A549 (cell line): Measurements from ENCODE around the gene EPS8L2. TPM values are rescaled to one million over a fixed set of nuclear protein-coding genes. Genes with fewer than 3 reads are reported as not detected.

ENCODE experiments used
- ATAC-seq, 2 experiments: fragments of 200-7000 bp in 1 of 2; fragments of >200 bp in 1 of 2; cut with Nextera tagmentation in 1 of 2; cut with Tn5 transposase in 1 of 2; 3 replicates each; pipeline versions ENCODE4 v1.8.0 to v1.9.1; 2018 to 2020; ENCODE audit warnings: mild to moderate bottlenecking in 1 of 2, moderate library complexity in 1 of 2
- CTCF ChIA-PET: fragments of 300-600 bp; sonication (Branson Sonifier 250); formaldehyde crosslinking; extraction: SDS; loops from one replicate; lab custom pipeline; 2021; ENCODE audit warnings: antibody characterized with exemption, inconsistent platforms; lab: Yijun Ruan, JAX
- POLR2A ChIA-PET: fragments of 350-600 bp; formaldehyde crosslinking; extraction: SDS; loops from one replicate; lab custom pipeline; 2021; ENCODE audit warnings: antibody characterized with exemption, inconsistent platforms; lab: Yijun Ruan, JAX
- DNase-seq, 2 experiments: peaks; one replicate each; pipeline versions ENCODE4 v3.0.0 to v3.0.0-alpha.2; 2011 to 2016; ENCODE audit warnings: low read depth in 1 of 2, low spot score in 1 of 2
- FAIRE-seq: peaks from 2 replicates; lab custom pipeline; 2011; peaks lifted over from hg19 to GRCh38; lab: Jason Lieb, UNC
- H3K27ac ChIP-seq, 2 experiments: fragments of >200 bp; sonication (Bioruptor Twin); formaldehyde crosslinking; 3 replicates each; pipeline ENCODE4 v1.5.1; 2016 to 2017
- H3K4me1 ChIP-seq: fragments of >200 bp; sonication (Bioruptor Twin); formaldehyde crosslinking; 3 replicates; pipeline ENCODE4 v1.6.1; 2016
- H3K4me2 ChIP-seq: fragments of >200 bp; sonication (Bioruptor Twin); formaldehyde crosslinking; 3 replicates; pipeline ENCODE4 v1.6.1; 2016
- H3K4me3 ChIP-seq: fragments of >200 bp; sonication (Bioruptor Twin); formaldehyde crosslinking; 3 replicates; pipeline ENCODE4 v1.5.1; 2016
- H3K9me3 ChIP-seq: fragments of >200 bp; sonication (Bioruptor Twin); formaldehyde crosslinking; 3 replicates; pipeline ENCODE4 v1.6.1; 2016
- CBX2 ChIP-seq: fragments of 200-600 bp; sonication (generic); IDR thresholded peaks from 2 replicates; pipeline ENCODE4 v1.6.1; 2016; ENCODE audit warnings: low read depth, mild to moderate bottlenecking, borderline replicate concordance
- CEBPB ChIP-seq, 2 experiments: fragments of >200 bp in 1 of 2; sonication (Bioruptor Twin) in 1 of 2; formaldehyde crosslinking in 1 of 2; IDR thresholded peaks; 2 replicates each; pipeline ENCODE4 v1.6.1; 2012 to 2016
- EP300 ChIP-seq, 2 experiments: fragments of >200 bp; sonication (Bioruptor Twin); formaldehyde crosslinking; IDR thresholded peaks; 2 replicates in 1 of 2; 3 replicates in 1 of 2; pipeline ENCODE4 v1.6.1; 2016 to 2017
- FOSL2 ChIP-seq, 2 experiments: fragments of 450-650 bp in 1 of 2; fragments of >200 bp in 1 of 2; sonication (Bioruptor Twin) in 1 of 2; formaldehyde crosslinking; IDR thresholded peaks; 2 replicates each; pipeline versions ENCODE4 v1.5.0 to v1.6.1; 2016 to 2020; ENCODE audit warnings: mild to moderate bottlenecking in 1 of 2, moderate library complexity in 1 of 2
- HEYL ChIP-seq: fragments of 250-450 bp; sonication (Bioruptor Pico); IDR thresholded peaks from 2 replicates; pipeline ENCODE4 v1.8.0; 2021; ENCODE audit warnings: mild to moderate bottlenecking, moderate library complexity
- HOXB13 ChIP-seq: fragments of 250-450 bp; sonication (Bioruptor Pico); IDR thresholded peaks from 2 replicates; pipeline ENCODE4 v1.5.0; 2020; ENCODE audit warnings: low read depth, mild to moderate bottlenecking, moderate library complexity
- HOXB5 ChIP-seq: fragments of 250-450 bp; sonication (Bioruptor Pico); IDR thresholded peaks from 2 replicates; pipeline ENCODE4 v1.5.0; 2020; ENCODE audit warnings: mild to moderate bottlenecking, moderate library complexity
- JUN ChIP-seq, 2 experiments: fragments of >200 bp; sonication (Bioruptor Twin); formaldehyde crosslinking; IDR thresholded peaks; 2 replicates in 1 of 2; 3 replicates in 1 of 2; pipeline ENCODE4 v1.6.1; 2016 to 2017
- MYC ChIP-seq: IDR thresholded peaks from 2 replicates; pipeline ENCODE4 v1.6.1; 2012; ENCODE audit warnings: mild to moderate bottlenecking, inconsistent platforms, low read length, improper control_type of control experiment, borderline replicate concordance
- PHF8 ChIP-seq: fragments of 200-600 bp; sonication (generic); IDR thresholded peaks from 2 replicates; pipeline ENCODE4 v1.6.1; 2016; ENCODE audit warnings: low read depth, mild to moderate bottlenecking, antibody characterized with exemption, moderate library complexity, borderline replicate concordance
- POLR2AphosphoS2 ChIP-seq: conservative IDR thresholded peaks from 2 replicates; pipeline ENCODE4 v1.6.1; 2012; ENCODE audit warnings: low read length, improper control_type of control experiment, inconsistent platforms
- RCOR1 ChIP-seq: fragments of 150-350 bp; IDR thresholded peaks from 2 replicates; pipeline ENCODE4 v1.6.1; 2014; ENCODE audit warnings: antibody characterized with exemption, low read length, low read depth
- RFX5 ChIP-seq: fragments of 450-650 bp; IDR thresholded peaks from 2 replicates; pipeline ENCODE4 v1.7.1; 2014; ENCODE audit warnings: antibody characterized with exemption, mild to moderate bottlenecking, moderate library complexity
- SMC3 ChIP-seq: fragments of >200 bp; sonication (Bioruptor Twin); formaldehyde crosslinking; IDR thresholded peaks from 3 replicates; pipeline ENCODE4 v1.6.1; 2018; ENCODE audit warnings: inconsistent platforms
- TFCP2L1 ChIP-seq: fragments of 250-450 bp; sonication (Bioruptor Pico); IDR thresholded peaks from 2 replicates; pipeline ENCODE4 v1.5.0; 2021; ENCODE audit warnings: mild to moderate bottlenecking
- ZC3H11A ChIP-seq: fragments of 450-650 bp; IDR thresholded peaks from 2 replicates; pipeline ENCODE4 v1.6.1; 2014; ENCODE audit warnings: antibody characterized with exemption, mild to moderate bottlenecking
- ZNF302 ChIP-seq: fragments of 250-450 bp; sonication (Bioruptor Pico); IDR thresholded peaks from 2 replicates; pipeline ENCODE4 v1.9.0; 2021; ENCODE audit warnings: inconsistent platforms, mild to moderate bottlenecking, moderate library complexity
- ZSCAN20 ChIP-seq: fragments of 250-450 bp; sonication (Bioruptor Pico); IDR thresholded peaks from 2 replicates; pipeline ENCODE4 v1.8.0; 2022; ENCODE audit warnings: mild to moderate bottlenecking, moderate library complexity
- WGBS: methylation state at CpG from one replicate; pipeline ENCODE4 v1.1.6; 2017; ENCODE audit errors: missing lambda C conversion rate; 5-methylcytosine and 5-hydroxymethylcytosine counted together
- polyA plus RNA-seq, 4 experiments: library from polyadenylated mRNA; depleted of rRNA in 3 of 4; stranded (reverse); fragments of >200 nt; fragmentation: RNase III in 1 of 4; extraction: RNeasy Plus Mini Kit Qiagen cat#74134 plus additional on column Dnase treatment in 1 of 4; gene quantifications; 2 replicates in 3 of 4; 3 replicates in 1 of 4; pipeline ENCODE4 v1.2.3, GENCODE V29; 2011 to 2017
- TF ChIP-seq, protein P1 (sequence below): fragments of >200 bp; sonication (Bioruptor Twin); formaldehyde crosslinking; IDR thresholded peaks from 3 replicates; pipeline ENCODE4 v1.5.1; 2016
- TF ChIP-seq, protein P2 (sequence below): IDR thresholded peaks from 2 replicates; pipeline ENCODE4 v1.6.1; 2012
- TF ChIP-seq, protein P3 (sequence below): IDR thresholded peaks from 2 replicates; pipeline ENCODE4 v1.6.1; 2012
- TF ChIP-seq, protein P4 (sequence below): fragments of >200 bp; sonication (Bioruptor Twin); formaldehyde crosslinking; IDR thresholded peaks from 3 replicates; pipeline ENCODE4 v1.6.1; 2016

EPS8L2 gene
- polyA plus RNA-seq, 2 of the 4 experiments (the other 2 are of a cell fraction) = 60.7 to 154 TPM

DNA sequence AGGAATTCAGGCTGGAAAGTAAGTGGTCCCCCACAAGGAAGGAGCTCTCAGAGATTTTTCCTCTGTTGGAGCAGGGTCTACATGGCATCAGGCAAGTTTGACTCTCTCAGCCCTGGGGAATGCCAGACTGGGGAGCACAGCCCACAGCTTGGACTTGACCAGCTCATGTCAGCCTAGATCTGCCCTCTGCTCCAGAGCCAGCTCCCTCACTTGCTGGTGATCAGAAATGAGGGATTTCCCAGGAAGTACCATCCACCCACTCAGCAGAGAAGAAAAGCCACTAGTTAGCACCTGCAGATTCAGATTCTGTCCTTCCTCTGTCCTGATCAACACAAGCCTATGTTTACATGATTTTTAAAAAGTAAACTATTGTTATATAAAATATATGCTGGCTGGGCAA is 54.2 kb downstream of the EPS8L2 start:
- H3K9me3 ChIP-seq = no peaks in the 10 kb centered on the region
- FAIRE-seq (no peak), ATAC-seq (no peak), DNase-seq (no peak)
- TF ChIP-seq ZSCAN20 (CRISPR knock-in tag) = no peak
- no peak for TF ChIP-seq ZNF302 (CRISPR knock-in tag)
- no peak for TF ChIP-seq HOXB5 (CRISPR knock-in tag)
- POLR2A ChIA-PET = interaction anchor here (2.0 kb wide), 1 partner anchor 13 kb away, joined by 9 read pairs; the partner anchor contains the start of gene TALDO1
- H3K4me3 ChIP-seq = no peak overlapping the region
- no peak overlapping the region for H3K4me2 ChIP-seq
- peaks cover 22% of the 10 kb centered on the region for H3K4me1 ChIP-seq
- CTCF ChIA-PET = interaction anchor here (1.2 to 5.6 kb wide), 3 partner anchors 13 to 98 kb away, joined by 3 to 26 read pairs (median 3); partner anchors contain the start of gene TALDO1
- H3K27ac ChIP-seq = no peak overlapping the region

DNA sequence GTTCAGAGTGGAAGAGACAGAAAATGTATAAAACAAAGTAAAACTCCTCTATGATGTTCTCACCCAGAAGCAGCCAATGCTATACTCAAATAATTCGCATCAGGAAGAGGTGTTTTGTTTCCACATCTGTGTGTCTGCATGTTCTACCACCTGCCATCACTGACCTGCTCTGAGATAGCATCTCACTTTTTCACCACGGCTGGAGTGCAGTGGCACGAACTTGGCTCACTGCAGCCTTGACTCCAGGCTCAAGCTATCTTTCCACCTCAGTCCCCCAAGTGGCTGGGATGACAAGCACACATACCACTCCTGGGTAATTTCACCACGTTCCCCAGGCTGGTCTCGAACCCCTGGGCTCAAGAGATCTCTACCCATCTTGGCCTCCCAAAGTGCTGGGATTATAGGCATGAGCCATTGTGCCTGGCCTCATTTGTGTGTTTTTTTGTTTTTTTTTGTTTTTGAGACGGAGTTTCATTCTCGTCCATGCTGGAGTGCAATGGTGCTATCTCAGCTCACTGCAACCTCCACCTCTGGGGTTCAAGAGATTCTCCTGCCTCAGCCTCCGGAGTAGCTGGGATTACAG is 55.6 kb downstream of the EPS8L2 start:
- no peak for FAIRE-seq
- WGBS = 87% methylated on average over 8 of the region's 8 CpGs
- DNase-seq = no peak
- Histone ChIP-seq H3K4me3 (no peak overlapping the region), H3K9me3 (no peaks in the 10 kb centered on the region), H3K4me2 (peak overlapping the region; percentile 45; the same call in 2 of the 3 replicates), H3K27ac (peak overlapping the region in 1 of 2 experiments; percentile 81; a peak in 2 of 6 replicates), H3K4me1 (peaks cover 29% of the 10 kb centered on the region)
- ChIA-PET CTCF (interaction anchor here (0.9 to 5.4 kb wide), 4 partner anchors 7 to 65 kb away, joined by 3 to 32 read pairs (median 16); partner anchors contain the start of genes TALDO1 and TMEM80), POLR2A (interaction anchor here (0.5 to 2.1 kb wide), 3 partner anchors 7 to 14 kb away, joined by 3 to 9 read pairs (median 5); partner anchors contain the start of gene TALDO1)
- no peak for TF ChIP-seq CBX2
- peak; percentile 30; the same call in 1 of the 2 replicates for TF ChIP-seq POLR2AphosphoS2
- 0 out of 6 replicates have a peak, but pooled peaks of 1 of the 2 experiments have one; percentile 0 for ATAC-seq

DNA sequence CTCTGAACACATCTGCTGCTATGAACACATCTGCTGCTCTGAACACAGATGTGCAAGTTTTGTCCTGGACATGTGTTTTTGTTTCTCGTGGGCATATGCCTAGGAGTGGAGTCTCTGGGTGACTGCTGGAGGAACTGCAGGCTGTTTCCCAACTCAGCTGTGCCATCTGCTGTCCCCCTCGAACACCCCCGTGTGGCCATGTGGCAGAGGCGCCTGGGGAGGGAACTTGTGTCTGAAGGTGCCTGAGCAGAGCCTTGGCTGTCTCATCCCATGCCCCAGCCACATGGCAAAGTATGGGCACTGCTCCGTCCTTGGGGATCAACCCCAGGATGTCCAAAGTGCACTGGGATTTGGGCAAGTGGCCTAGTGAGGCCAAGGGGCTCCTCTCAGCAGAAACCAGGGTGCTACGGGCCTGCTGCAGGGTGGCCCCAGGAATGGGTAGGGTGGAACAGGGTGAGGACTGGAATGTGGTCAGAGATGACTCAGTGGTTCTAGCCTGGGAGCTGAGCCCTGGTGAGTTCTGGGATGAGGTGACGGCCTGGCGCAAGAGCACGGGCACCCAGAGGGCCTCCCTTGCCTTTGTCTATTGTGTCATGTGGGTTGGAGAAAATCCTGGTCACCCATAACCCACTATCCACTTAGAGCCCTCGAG is 56.5 kb downstream of the EPS8L2 start:
- no peak overlapping the region for H3K4me3 ChIP-seq
- peak overlapping the region; percentile 61 to 81 for H3K27ac ChIP-seq
- TF ChIP-seq TFCP2L1 = no peak
- no peak for TF ChIP-seq HEYL (CRISPR knock-in tag)
- TF ChIP-seq EP300 (IDR thresholded peaks at IDR 0.05) = no peak
- no peak for TF ChIP-seq FOSL2 (IDR thresholded peaks at IDR 0.05)
- TF ChIP-seq FOSL2 (CRISPR knock-in tag; IDR thresholded peaks at IDR 0.05) = peak; percentile 69
- TF ChIP-seq, protein P1, sequence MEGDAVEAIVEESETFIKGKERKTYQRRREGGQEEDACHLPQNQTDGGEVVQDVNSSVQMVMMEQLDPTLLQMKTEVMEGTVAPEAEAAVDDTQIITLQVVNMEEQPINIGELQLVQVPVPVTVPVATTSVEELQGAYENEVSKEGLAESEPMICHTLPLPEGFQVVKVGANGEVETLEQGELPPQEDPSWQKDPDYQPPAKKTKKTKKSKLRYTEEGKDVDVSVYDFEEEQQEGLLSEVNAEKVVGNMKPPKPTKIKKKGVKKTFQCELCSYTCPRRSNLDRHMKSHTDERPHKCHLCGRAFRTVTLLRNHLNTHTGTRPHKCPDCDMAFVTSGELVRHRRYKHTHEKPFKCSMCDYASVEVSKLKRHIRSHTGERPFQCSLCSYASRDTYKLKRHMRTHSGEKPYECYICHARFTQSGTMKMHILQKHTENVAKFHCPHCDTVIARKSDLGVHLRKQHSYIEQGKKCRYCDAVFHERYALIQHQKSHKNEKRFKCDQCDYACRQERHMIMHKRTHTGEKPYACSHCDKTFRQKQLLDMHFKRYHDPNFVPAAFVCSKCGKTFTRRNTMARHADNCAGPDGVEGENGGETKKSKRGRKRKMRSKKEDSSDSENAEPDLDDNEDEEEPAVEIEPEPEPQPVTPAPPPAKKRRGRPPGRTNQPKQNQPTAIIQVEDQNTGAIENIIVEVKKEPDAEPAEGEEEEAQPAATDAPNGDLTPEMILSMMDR = peak; percentile 24; the same call in 1 of the 3 replicates
- no peak for TF ChIP-seq MYC
- TF ChIP-seq, protein P2, sequence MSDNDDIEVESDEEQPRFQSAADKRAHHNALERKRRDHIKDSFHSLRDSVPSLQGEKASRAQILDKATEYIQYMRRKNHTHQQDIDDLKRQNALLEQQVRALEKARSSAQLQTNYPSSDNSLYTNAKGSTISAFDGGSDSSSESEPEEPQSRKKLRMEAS = peak; percentile 80
- TF ChIP-seq RCOR1 = no peak
- TF ChIP-seq RFX5 = no peak
- no peak for TF ChIP-seq HOXB13 (CRISPR knock-in tag)
- TF ChIP-seq, protein P3, sequence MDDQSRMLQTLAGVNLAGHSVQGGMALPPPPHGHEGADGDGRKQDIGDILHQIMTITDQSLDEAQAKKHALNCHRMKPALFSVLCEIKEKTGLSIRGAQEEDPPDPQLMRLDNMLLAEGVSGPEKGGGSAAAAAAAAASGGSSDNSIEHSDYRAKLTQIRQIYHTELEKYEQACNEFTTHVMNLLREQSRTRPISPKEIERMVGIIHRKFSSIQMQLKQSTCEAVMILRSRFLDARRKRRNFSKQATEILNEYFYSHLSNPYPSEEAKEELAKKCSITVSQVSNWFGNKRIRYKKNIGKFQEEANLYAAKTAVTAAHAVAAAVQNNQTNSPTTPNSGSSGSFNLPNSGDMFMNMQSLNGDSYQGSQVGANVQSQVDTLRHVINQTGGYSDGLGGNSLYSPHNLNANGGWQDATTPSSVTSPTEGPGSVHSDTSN = peak; percentile 70
- peak; percentile 23; the same call in 1 of the 3 replicates for TF ChIP-seq SMC3
- TF ChIP-seq PHF8 = no peak
- TF ChIP-seq JUN (IDR thresholded peaks at IDR 0.05) = peak in 1 of 2 experiments; percentile 18; a peak in 2 of 5 replicates
- peak in 1 of 2 experiments; percentile 22; a peak in 1 of 4 replicates for TF ChIP-seq CEBPB (IDR thresholded peaks at IDR 0.05)
- TF ChIP-seq, protein P4, sequence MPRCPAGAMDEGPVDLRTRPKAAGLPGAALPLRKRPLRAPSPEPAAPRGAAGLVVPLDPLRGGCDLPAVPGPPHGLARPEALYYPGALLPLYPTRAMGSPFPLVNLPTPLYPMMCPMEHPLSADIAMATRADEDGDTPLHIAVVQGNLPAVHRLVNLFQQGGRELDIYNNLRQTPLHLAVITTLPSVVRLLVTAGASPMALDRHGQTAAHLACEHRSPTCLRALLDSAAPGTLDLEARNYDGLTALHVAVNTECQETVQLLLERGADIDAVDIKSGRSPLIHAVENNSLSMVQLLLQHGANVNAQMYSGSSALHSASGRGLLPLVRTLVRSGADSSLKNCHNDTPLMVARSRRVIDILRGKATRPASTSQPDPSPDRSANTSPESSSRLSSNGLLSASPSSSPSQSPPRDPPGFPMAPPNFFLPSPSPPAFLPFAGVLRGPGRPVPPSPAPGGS = no peak
- TF ChIP-seq ZC3H11A = no peak
- 39% methylated on average over 6 of the region's 10 CpGs for WGBS
- ChIA-PET POLR2A (interaction anchor here (2.1 kb wide), 1 partner anchor 8 kb away, joined by 5 read pairs; no protein-coding TSS in a partner anchor), CTCF (interaction anchor here (1.0 to 5.4 kb wide), 7 partner anchors 8 to 66 kb away, joined by 3 to 32 read pairs (median 6); partner anchors contain the start of genes TALDO1 and TMEM80)
- ATAC-seq = peak; percentile 63 to 66
- no peak for FAIRE-seq
- no peaks in the 10 kb centered on the region for H3K9me3 ChIP-seq
- peak; percentile 71 to 83 for DNase-seq
- peaks cover 29% of the 10 kb centered on the region for H3K4me1 ChIP-seq
- peak overlapping the region; percentile 45 for H3K4me2 ChIP-seq
